DND-41 (cell line): Measurements from ENCODE around the gene DPYSL4.

Experiments
- ATAC-seq: fragments of 200-7000 bp; cut with Tn5 transposase; 3 replicates; pipeline ENCODE4 v1.9.1; 2021; ENCODE audit warnings: low read depth; ENCODE audit not compliant: insufficient read depth
- DNase-seq: peaks from one replicate; pipeline ENCODE4 v3.0.0-alpha.2; 2020
- H2AFZ ChIP-seq: 2 replicates; pipeline ENCODE4 v1.6.0; 2012; ENCODE audit warnings: low read depth, low read length
- H3K27ac ChIP-seq: 2 replicates; pipeline ENCODE4 v1.5.1; 2012; ENCODE audit warnings: low read length, inconsistent platforms
- H3K27me3 ChIP-seq: fragments of 200-600 bp; sonication (generic); 2 replicates; pipeline ENCODE4 v1.6.0; 2012; ENCODE audit warnings: low read length, mild to moderate bottlenecking, inconsistent platforms; ENCODE audit not compliant: insufficient read depth, poor library complexity
- H3K36me3 ChIP-seq: 2 replicates; pipeline ENCODE4 v1.5.1; 2012; ENCODE audit warnings: low read length, inconsistent platforms; ENCODE audit not compliant: insufficient read depth
- H3K4me1 ChIP-seq: 2 replicates; pipeline ENCODE4 v1.5.1; 2012; ENCODE audit warnings: mild to moderate bottlenecking, low read length; ENCODE audit not compliant: insufficient read depth
- H3K4me2 ChIP-seq: 2 replicates; pipeline ENCODE4 v1.6.0; 2012; ENCODE audit warnings: mild to moderate bottlenecking, moderate library complexity, low read length, inconsistent platforms; ENCODE audit not compliant: insufficient read depth
- H3K4me3 ChIP-seq, 2 experiments: fragments of 200-600 bp in 1 of 2; shearing (Covaris generic) in 1 of 2; 2 replicates each; pipeline ENCODE4 v1.5.1; 2012 to 2016; ENCODE audit warnings: inconsistent platforms in 2 of 2, low read length in 2 of 2, mild to moderate bottlenecking in 2 of 2, low read depth in 1 of 2, moderate library complexity in 1 of 2
- H3K79me2 ChIP-seq: 2 replicates; pipeline ENCODE4 v1.6.0; 2012; ENCODE audit warnings: low read length, inconsistent platforms; ENCODE audit not compliant: insufficient read depth
- H3K9ac ChIP-seq: 2 replicates; pipeline ENCODE4 v1.6.0; 2012; ENCODE audit warnings: low read depth, mild to moderate bottlenecking, inconsistent platforms, low read length, moderate library complexity
- H3K9me3 ChIP-seq: 2 replicates; pipeline ENCODE4 v1.5.1; 2012; ENCODE audit warnings: low read length, moderate library complexity, mild to moderate bottlenecking, inconsistent platforms; ENCODE audit not compliant: insufficient read depth, severe bottlenecking
- H4K20me1 ChIP-seq: 2 replicates; pipeline ENCODE4 v1.6.0; 2012; ENCODE audit warnings: low read length; ENCODE audit not compliant: insufficient read depth
- EZH2 ChIP-seq: IDR thresholded peaks from 3 replicates; pipeline ENCODE4 v1.6.1; 2012; ENCODE audit warnings: borderline replicate concordance, low read depth, mild to moderate bottlenecking, moderate library complexity, low read length, inconsistent platforms; ENCODE audit not compliant: severe bottlenecking
- TF ChIP-seq, protein P1 (sequence below): IDR thresholded peaks from 2 replicates; pipeline ENCODE4 v1.5.1; 2012; ENCODE audit warnings: borderline replicate concordance, low read length, moderate library complexity, mild to moderate bottlenecking; ENCODE audit not compliant: poor library complexity, severe bottlenecking; ENCODE audit errors: extremely low read depth

Gene DPYSL4

DNA sequence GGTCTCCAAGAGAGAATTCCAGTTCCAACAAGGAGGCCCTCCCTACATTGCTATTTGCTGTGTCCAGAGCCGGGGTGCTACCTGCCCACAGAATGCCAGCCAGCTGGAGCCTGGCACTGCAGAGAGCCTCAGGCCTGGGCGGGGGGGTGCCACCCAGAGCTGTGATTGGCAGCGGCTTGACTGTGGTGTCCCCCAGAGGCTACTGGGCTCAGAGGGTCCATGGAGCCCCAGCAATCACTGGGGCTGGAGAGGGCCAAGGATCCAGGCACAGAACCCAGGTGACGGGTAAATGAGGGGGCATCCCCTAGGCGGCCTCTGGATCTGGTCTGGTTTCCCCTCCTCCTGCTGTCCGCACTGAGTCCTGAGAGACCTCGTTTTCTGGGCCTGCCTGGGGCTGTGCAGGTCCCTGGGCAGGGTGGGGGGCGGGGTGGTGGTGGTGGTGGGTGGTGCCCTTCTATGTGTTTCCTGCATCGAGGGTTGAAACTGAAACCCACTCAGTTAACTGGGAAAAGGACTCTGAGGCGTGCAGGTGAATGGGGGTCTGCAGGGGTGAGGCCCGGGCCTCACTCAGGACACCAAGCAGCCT is 12.6 kb downstream of the DPYSL4 start:
- H3K27me3 ChIP-seq, result no peaks in the 10 kb centered on the region
- H4K20me1 ChIP-seq, result peaks cover 9% of the 10 kb centered on the region; the same call in 1 of the 2 replicates
- no peak for TF ChIP-seq EZH2
- TF ChIP-seq, protein P1, sequence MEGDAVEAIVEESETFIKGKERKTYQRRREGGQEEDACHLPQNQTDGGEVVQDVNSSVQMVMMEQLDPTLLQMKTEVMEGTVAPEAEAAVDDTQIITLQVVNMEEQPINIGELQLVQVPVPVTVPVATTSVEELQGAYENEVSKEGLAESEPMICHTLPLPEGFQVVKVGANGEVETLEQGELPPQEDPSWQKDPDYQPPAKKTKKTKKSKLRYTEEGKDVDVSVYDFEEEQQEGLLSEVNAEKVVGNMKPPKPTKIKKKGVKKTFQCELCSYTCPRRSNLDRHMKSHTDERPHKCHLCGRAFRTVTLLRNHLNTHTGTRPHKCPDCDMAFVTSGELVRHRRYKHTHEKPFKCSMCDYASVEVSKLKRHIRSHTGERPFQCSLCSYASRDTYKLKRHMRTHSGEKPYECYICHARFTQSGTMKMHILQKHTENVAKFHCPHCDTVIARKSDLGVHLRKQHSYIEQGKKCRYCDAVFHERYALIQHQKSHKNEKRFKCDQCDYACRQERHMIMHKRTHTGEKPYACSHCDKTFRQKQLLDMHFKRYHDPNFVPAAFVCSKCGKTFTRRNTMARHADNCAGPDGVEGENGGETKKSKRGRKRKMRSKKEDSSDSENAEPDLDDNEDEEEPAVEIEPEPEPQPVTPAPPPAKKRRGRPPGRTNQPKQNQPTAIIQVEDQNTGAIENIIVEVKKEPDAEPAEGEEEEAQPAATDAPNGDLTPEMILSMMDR, result no peak
- no peak overlapping the region for H2AFZ ChIP-seq
- no peaks in the 10 kb centered on the region for H3K36me3 ChIP-seq
- H3K9ac ChIP-seq, result no peak overlapping the region
- H3K79me2 ChIP-seq, result no peaks in the 10 kb centered on the region
- no peak overlapping the region for H3K4me3 ChIP-seq
- ATAC-seq, result no peak
- H3K27ac ChIP-seq, result no peak overlapping the region
- H3K4me2 ChIP-seq, result no peak overlapping the region
- DNase-seq, result no peak
- H3K9me3 ChIP-seq, result no peaks in the 10 kb centered on the region
- no peaks in the 10 kb centered on the region for H3K4me1 ChIP-seq

DNA sequence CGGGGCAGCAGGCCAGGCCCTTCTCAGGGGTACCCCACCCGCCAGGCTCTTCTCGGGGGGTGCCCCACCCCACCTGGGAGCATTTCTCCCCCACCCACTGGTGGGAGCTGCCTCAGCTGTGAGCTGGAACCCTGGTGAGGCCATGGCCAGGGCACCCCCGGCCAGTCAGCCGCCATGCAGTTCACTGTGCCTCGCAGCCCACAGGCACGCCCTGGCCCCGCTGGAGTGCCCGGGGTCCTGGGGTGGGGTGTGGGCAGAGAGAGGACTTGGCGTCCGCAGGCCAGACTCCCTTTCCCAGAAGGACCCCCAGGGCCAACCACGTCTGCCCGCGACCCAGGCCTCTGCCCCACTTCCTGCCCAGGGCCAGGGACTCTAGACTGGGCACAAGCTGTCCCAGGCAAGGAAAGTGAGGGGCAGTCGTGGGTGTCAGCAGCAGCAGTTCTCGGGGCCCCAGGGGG is 13.1 kb downstream of the DPYSL4 start:
- DNase-seq (no peak), ATAC-seq (no peak)
- H3K4me2 ChIP-seq, result no peak overlapping the region
- no peaks in the 10 kb centered on the region for H3K9me3 ChIP-seq
- H4K20me1 ChIP-seq, result 0 out of 2 replicates have a peak, but pooled peaks cover 6% of the 10 kb centered on the region
- H3K4me1 ChIP-seq, result no peaks in the 10 kb centered on the region
- no peaks in the 10 kb centered on the region for H3K79me2 ChIP-seq
- TF ChIP-seq EZH2, result no peak
- TF ChIP-seq, protein P1, result no peak
- H3K27me3 ChIP-seq, result no peaks in the 10 kb centered on the region
- H3K36me3 ChIP-seq, result no peaks in the 10 kb centered on the region
- no peak overlapping the region for H2AFZ ChIP-seq
- no peak overlapping the region for H3K4me3 ChIP-seq
- no peak overlapping the region for H3K9ac ChIP-seq
- no peak overlapping the region for H3K27ac ChIP-seq

DNA sequence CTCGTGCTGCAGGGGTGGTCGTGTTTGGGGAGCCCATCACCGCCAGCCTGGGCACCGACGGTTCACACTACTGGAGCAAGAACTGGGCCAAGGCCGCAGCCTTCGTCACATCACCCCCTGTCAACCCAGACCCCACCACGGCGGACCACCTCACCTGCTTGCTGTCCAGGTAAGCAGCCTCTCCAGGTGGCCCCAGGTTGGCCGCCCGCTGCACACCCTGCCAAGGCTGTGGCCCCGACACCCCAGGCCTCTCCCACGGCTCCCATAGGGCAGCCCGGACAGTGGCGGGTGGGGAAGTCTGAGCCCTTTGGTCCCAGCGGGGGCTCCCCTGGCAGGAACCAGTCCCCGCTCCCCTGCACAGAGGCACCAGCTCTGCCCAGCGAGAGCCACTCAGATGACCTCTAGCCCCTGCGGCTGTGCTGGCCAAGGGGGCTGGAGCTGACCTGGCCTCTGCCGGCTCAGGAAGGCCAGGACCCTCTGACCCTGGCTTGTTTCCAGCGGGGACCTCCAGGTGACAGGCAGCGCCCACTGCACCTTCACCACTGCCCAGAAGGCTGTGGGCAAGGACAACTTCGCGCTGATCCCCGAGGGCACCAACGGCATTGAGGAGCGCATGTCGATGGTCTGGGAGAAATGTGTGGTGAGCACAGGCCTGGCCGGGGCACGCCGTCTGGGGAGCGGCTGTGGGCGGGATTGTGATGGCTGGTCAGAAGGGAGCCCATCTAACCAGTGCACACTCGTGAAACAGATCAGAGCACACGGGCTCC is 13.8 kb downstream of the DPYSL4 start:
- no peak overlapping the region for H3K27ac ChIP-seq
- H3K9me3 ChIP-seq, result no peaks in the 10 kb centered on the region
- TF ChIP-seq EZH2, result no peak
- TF ChIP-seq, protein P1, result no peak
- no peak overlapping the region for H2AFZ ChIP-seq
- no peaks in the 10 kb centered on the region for H3K36me3 ChIP-seq
- no peak overlapping the region for H3K4me2 ChIP-seq
- DNase-seq (no peak), ATAC-seq (no peak)
- no peaks in the 10 kb centered on the region for H3K4me1 ChIP-seq
- H3K27me3 ChIP-seq, result no peaks in the 10 kb centered on the region
- no peak overlapping the region for H3K4me3 ChIP-seq
- 0 out of 2 replicates have a peak, but pooled peaks cover 5% of the 10 kb centered on the region for H4K20me1 ChIP-seq
- no peak overlapping the region for H3K9ac ChIP-seq
- no peaks in the 10 kb centered on the region for H3K79me2 ChIP-seq
